Stimulated activated effector memory CD8-positive, alpha-beta T cell treated with anti-CD3 and anti-CD28 coated beads, Interleukin-12 subunit alpha, Interleukin-12 subunit beta, amount 100 ng/mL, for 72 hours (primary cell): ENCODE results near the gene ZNF217.
"Not testable (repeated sequence)": the region's sequence is repeated elsewhere in the genome, so short reads cannot be mapped to it uniquely, and the experiment has no call there.

ENCODE experiments used
- ATAC-seq: fragments of 150-1000 bp; cut with Tn5 transposase; 2 replicates; pipeline ENCODE4 v1.10.0; 2021
- DNase-seq, 2 donors: peaks; one replicate each; pipeline ENCODE4 v3.0.0; 2021 to 2022; ENCODE audit warnings: low spot score in 2 of 2
- H3K27ac Mint-ChIP-seq: one replicate; pipeline ENCODE4 v1.8.0; 2022; ENCODE audit warnings: mild to moderate bottlenecking, mixed read lengths
- H3K36me3 Mint-ChIP-seq: one replicate; pipeline ENCODE4 v1.8.0; 2022; ENCODE audit warnings: mild to moderate bottlenecking, mixed read lengths
- H3K4me1 Mint-ChIP-seq: one replicate; pipeline ENCODE4 v1.8.0; 2022; ENCODE audit warnings: mixed read lengths
- H3K4me3 Mint-ChIP-seq: one replicate; pipeline ENCODE4 v1.8.0; 2022; ENCODE audit warnings: mild to moderate bottlenecking, mixed read lengths
- H3K9me3 Mint-ChIP-seq: one replicate; pipeline ENCODE4 v1.8.0; 2022; ENCODE audit warnings: mixed read lengths

Gene ZNF217

DNA sequence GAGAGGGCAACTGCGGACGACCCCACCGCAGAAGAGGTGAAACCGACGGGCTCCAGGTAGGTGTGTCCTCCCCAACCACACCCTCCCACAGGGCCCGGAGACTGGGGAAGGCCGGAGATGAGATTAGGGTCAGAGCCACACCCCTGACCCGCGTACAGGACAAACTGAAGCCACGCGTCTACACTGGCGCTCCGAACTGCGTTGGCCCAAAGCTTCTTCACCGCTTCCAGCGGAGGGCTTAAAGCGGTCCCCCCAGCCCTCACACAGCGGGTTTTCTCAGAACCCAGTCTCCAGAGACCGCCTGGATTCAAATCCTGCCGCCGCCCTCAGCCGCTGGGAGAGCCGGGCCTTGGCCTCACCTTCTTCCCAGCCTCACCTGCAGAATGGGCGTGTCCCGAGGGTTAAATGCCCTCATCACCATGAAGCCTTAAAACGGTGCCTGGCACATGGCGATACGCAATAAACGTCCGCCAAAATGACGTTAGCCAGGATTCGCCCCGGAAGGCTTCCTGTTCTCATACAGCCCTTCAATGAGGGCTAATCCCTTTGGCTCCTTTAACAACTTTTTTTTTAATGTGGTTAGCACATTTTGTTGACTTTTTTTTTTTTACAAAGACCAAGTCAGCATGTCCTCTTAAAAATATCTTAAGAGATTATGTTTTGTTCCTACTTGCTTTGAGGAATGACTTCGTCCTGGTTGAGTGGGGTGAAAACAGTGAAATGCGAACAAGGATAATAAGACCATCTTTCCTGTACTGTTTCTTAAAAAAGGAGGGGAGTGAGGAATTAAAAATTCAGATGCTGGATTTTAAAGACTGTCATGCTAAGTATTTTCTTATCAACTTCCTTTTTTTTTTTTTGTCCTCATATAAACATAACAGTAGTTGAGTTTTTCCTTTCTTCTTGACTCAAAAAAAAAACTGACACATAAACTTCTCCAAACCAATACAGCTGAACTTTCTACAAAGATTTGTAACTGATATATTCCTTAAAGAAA is 15.1 kb upstream of the ZNF217 start:
- DNase-seq, result no peak
- Mint-ChIP-seq H3K27ac (peak overlapping the region; percentile 96), H3K4me1 (peaks cover 10% of the 10 kb centered on the region), H3K4me3 (peak overlapping the region; percentile 77), H3K9me3 (no peaks in the 10 kb centered on the region), H3K36me3 (peaks cover 19% of the 10 kb centered on the region)
- ATAC-seq, result peak; percentile 54

DNA sequence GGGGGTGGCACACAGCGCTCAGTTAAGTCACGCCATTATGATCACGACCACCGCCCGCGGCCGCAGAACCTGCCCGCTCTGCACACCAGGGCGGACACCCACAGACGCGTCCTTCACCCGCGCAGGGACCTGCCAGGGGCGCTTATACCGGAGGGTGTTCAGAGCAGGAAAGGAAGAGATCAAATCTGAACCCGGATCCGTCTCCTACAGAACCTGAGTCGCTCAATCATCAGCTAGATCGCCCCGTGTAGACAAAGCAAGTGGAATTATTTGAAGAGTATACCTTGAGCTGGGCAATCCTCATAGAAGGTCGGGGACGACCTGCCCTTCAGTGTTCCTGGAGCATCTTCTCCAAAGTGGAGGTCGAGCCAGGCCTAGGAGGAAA is 14.4 kb upstream of the ZNF217 start:
- H3K27ac Mint-ChIP-seq, result peak overlapping the region; percentile 96
- H3K36me3 Mint-ChIP-seq, result peaks cover 19% of the 10 kb centered on the region
- DNase-seq (no peak), ATAC-seq (no peak)
- no peaks in the 10 kb centered on the region for H3K9me3 Mint-ChIP-seq
- peak overlapping the region; percentile 77 for H3K4me3 Mint-ChIP-seq
- peaks cover 10% of the 10 kb centered on the region for H3K4me1 Mint-ChIP-seq

DNA sequence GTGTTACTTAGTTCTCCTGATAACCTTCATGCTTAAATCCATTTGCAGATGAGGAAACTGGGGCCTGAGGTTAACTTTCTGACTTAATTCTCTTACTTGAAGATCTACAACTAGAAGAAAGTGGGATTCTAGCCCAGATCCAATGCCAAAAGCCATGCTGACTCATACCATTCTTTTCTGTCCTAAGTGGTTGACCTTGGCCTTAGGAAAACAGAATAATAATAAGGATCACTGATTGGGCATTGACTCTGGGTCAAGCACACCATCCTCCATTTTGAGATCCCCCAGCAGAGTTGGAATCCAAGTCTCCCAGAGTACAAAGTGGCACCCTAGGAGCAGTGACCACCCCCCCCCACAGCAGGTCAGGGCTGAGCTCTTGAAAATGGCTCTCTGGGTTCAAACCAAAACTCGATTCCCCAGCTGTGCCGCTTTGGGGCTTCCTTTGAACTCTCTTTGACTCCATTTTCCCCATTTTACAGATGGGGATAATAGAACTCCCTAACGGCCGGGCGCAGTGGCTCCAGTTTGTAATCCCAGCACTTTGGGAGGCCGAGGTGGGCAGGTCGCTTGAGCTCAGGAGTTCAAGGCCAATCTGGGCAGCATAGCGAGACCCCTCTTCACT is 12.8 kb upstream of the ZNF217 start:
- Mint-ChIP-seq H3K9me3 (no peaks in the 10 kb centered on the region), H3K4me3 (no peak overlapping the region), H3K4me1 (peaks cover 10% of the 10 kb centered on the region), H3K36me3 (peaks cover 19% of the 10 kb centered on the region), H3K27ac (peak overlapping the region; percentile 50)
- no peak for DNase-seq
- ATAC-seq, result no peak

DNA sequence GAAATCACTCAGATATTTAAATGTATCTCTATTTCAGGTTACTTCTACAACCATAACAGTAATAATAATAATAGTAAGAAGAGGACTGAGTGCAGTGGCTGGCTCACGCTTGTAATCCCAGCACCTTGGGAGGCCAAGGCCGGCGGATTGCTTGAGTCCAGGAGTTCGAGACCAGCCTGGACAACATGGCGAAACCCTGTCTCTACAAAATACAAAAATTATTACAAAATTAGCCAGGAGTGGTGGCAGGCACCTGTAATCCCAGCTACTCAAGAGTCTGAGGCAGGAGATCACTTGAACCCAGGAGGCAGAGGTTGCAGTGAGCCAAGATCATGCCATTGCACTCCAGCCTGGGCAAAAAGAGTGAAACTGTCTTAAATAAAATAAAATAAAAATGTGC is 11.8 kb upstream of the ZNF217 start:
- not testable (repeated sequence) for DNase-seq, ATAC-seq, H3K4me3 Mint-ChIP-seq, H3K9me3 Mint-ChIP-seq
- Mint-ChIP-seq H3K36me3 (peaks cover 19% of the 10 kb centered on the region), H3K27ac (peak overlapping the region; percentile 37), H3K4me1 (peaks cover 16% of the 10 kb centered on the region)

DNA sequence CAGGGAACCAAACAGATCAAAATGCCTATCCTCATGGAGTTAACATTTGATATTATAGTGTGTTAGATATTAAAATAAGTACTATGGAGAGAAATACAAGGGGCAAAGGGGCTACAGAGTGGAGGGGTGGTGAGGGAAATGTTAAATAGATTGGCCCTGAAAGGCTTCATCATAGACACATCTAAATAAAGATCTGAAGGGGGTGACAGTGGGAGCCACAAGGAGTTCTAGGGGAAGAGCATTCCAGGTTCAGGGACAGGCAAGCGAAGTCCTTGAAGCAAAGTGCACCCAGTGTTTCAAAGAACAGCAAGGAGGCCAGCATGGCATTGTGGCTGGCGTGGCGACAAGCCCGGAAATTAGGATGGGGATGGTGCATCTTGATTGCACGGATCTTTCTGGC is 11.2 kb upstream of the ZNF217 start:
- Mint-ChIP-seq H3K36me3 (peaks cover 19% of the 10 kb centered on the region), H3K4me1 (peaks cover 16% of the 10 kb centered on the region), H3K27ac (peak overlapping the region; percentile 37)
- ATAC-seq, H3K9me3 Mint-ChIP-seq, DNase-seq, H3K4me3 Mint-ChIP-seq: not testable (repeated sequence)

DNA sequence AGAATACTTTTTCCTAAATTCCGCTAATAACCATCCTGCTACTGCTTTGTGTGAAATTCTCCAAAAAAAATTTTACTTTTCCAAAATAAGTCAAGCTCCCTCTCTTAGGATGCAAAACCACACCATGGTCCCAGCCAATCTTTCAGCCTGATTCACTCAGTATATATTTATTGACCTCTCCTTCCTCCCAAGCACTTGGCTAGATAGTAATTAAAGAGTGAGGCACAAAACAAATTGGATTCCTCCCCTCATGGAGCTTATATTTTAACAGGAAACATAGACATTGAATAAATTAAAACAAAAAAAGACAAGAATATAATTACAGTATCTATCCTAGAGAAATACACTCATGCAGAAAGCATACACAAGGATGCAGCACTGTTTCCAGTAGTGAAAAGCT is 9.0 kb upstream of the ZNF217 start:
- Mint-ChIP-seq H3K4me1 (peaks cover 23% of the 10 kb centered on the region), H3K9me3 (no peaks in the 10 kb centered on the region)

DNA sequence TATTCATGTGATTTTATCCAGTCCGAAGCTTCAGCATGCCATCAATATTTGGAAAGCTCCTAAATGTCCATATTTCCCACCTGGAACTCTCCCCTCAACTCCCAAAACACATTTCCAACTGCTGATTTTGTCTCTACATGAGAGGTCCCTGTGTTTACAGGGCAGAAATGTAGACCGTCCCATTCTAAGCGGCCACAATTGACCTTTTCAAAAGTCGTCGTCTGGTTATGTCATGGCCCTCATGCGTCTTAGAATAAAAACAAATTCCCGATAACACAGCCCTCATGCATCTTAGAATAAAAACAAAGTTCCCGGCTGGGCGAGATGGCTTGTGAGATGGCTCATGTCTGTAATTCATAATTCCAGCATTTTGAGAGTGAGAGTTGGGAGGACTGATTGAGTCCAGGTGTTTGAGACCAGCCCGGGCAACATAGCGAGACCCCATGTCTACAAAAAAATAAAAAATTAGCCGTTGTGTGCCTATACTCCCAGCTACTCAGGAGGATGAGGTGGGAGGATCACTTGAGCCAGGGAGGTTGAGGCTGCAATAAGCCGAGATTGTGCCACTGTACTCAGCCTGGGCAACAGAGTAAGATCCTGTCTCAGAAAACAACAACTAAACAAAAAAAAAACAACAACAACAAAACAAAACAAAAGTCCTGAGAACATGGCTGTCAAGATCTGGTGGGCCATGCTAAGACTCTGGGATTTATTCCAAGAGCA is 6.4 kb upstream of the ZNF217 start:
- no peaks in the 10 kb centered on the region for H3K9me3 Mint-ChIP-seq
- H3K4me1 Mint-ChIP-seq, result peaks cover 37% of the 10 kb centered on the region
- H3K27ac Mint-ChIP-seq, result peak overlapping the region; percentile 18
- H3K4me3 Mint-ChIP-seq, result no peak overlapping the region
- DNase-seq (no peak), ATAC-seq (no peak)
- H3K36me3 Mint-ChIP-seq, result peaks cover 3% of the 10 kb centered on the region

More for the DNA sequence above, 9.0 kb upstream of the ZNF217 start:
- H3K4me3 Mint-ChIP-seq, result no peak overlapping the region
- DNase-seq (no peak), ATAC-seq (no peak)
- H3K27ac Mint-ChIP-seq, result no peak overlapping the region
- no peaks in the 10 kb centered on the region for H3K36me3 Mint-ChIP-seq

DNA sequence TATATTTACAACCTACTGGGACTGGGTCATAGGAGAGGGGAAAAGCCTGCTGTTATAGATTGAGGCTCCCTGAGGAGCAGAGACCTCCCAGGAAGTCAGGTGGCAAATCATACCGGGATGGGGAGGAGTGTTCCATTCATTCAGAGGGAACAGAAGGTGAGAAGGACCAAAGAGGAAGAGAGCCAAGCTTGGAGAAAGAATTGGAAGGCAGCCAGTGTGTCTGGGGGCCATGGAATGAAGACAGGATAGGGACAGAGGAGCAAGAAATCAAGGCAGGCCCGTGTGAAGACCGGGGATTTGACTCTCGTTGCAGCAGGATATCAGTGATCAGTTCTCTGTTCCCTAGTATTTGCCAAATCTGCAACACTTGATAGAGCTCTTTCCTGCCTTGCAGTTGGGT is 5.7 kb upstream of the ZNF217 start:
- Mint-ChIP-seq H3K4me3 (peak overlapping the region; percentile 25), H3K9me3 (no peaks in the 10 kb centered on the region), H3K4me1 (peaks cover 39% of the 10 kb centered on the region), H3K27ac (peak overlapping the region; percentile 81), H3K36me3 (peaks cover 8% of the 10 kb centered on the region)
- DNase-seq (no peak), ATAC-seq (no peak)

DNA sequence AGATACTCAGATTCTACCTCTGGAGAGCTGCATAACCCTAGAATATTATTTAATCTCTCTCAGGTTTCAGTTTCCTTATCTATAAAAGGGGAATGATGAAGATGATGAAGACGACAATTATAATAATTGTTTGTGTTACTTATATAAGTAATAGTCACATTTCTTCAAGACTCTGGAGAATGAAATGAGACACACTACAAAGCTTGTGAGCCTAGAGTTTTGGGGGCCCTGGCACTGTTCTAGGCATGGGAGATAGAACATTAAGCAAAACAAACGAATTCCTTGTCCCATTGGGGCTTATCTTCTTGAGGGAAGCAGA is 5.4 kb upstream of the ZNF217 start:
- DNase-seq (no peak), ATAC-seq (no peak)
- H3K36me3 Mint-ChIP-seq, result peaks cover 8% of the 10 kb centered on the region
- peak overlapping the region; percentile 81 for H3K27ac Mint-ChIP-seq
- peak overlapping the region; percentile 25 for H3K4me3 Mint-ChIP-seq
- peaks cover 39% of the 10 kb centered on the region for H3K4me1 Mint-ChIP-seq
- H3K9me3 Mint-ChIP-seq, result no peaks in the 10 kb centered on the region

DNA sequence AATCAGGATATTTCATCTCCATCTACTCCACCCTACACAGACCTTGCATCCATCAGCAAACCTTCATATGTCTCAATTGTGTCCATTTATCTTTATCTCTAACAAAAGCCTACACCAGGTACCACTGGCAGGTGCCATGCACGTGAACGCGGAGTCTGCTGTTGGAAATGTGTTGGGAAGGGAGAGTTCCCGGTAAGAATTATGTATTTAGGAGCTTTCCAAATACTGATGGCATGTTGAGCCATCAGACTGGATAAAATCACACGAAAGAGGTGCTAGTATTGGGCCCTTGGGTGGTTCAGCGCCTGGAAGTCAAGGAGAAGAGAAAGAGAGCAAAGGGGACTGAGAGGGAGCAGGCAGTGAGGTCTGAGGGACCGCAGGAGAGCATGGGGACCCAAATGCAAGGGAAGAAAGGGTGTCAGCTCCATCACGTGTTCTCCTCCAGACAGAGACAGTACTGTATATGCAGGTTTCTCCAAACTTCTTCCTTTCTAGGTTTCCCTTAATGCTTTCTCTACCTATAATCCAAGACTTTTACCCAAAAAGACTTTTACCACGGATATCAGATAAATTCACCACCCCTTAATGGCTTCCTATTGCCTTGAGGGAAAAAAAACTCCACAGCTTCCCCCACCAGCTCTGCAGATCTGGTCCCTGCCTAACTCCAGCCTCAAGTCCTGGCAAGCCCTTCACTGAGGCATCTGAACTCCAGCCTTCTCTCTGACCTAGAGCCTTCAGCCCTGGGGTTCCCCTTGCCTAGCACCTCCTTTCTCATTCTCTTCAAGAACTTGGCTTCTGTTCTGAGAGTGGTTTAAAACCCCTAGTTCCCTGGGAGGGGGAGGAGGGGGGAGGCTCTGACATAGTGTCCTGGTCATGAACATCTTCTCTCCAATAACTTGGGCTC is 4.8 kb upstream of the ZNF217 start:
- H3K27ac Mint-ChIP-seq, result peak overlapping the region; percentile 81
- peaks cover 8% of the 10 kb centered on the region for H3K36me3 Mint-ChIP-seq
- H3K9me3 Mint-ChIP-seq, result no peaks in the 10 kb centered on the region
- H3K4me3 Mint-ChIP-seq, result peak overlapping the region; percentile 25
- DNase-seq (no peak), ATAC-seq (peak; percentile 19)
- peaks cover 39% of the 10 kb centered on the region for H3K4me1 Mint-ChIP-seq

DNA sequence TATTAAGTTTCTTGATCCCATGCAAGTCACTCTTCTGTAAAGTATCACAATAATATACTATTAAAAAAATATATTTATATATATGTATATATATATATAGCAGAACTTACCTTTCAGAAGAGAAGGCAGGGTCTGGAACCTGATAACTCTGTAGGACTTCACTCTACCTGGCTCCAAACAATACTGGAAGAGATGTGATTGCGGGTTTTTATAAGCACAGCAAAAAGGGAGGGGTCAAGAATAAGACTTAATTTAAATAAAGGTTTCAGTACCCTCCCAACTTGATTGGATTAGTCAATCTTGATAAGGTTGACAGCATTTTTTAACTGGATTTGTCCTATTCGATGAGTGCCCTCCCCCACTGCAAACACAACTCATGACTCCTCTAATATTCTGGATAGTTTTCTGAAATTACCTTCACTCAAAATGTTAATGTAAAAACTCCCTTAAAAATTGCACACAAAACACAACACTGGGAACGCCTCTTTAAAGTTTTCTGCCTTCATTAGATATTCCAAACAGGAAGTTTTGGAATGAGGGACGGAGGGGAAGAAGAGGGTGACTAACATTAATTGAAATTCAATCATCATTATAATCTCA is 4.0 kb upstream of the ZNF217 start:
- H3K36me3 Mint-ChIP-seq, result peaks cover 12% of the 10 kb centered on the region

DNA sequence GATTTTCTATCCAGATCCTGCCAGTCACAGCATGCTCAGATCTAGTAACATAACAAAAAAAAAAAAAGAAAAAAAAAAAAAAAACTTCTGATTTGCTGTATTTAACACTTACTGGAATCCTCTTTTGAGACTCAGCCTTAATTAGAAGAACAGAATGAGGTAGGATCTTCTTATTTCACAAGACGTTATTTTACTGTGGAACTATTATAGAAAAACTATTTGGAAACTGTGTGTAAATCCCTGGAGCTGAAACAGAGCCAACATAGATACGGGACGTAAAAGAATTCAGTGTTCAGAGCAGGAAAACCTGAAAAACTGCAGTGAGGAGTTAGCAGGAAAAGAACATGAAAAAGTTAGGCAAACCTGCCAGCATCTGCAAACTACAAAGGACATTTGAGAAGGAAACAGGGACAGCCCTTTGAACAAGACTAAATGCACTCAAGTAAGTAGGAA is 3.4 kb upstream of the ZNF217 start:
- ATAC-seq (no peak), DNase-seq (no peak)
- Mint-ChIP-seq H3K4me1 (peaks cover 39% of the 10 kb centered on the region), H3K27ac (peak overlapping the region; percentile 76), H3K4me3 (peak overlapping the region; percentile 69), H3K9me3 (no peaks in the 10 kb centered on the region), H3K36me3 (peaks cover 17% of the 10 kb centered on the region)

More for the DNA sequence above, 4.0 kb upstream of the ZNF217 start:
- Mint-ChIP-seq H3K27ac (peak overlapping the region; percentile 81), H3K4me3 (no peak overlapping the region), H3K9me3 (no peaks in the 10 kb centered on the region), H3K4me1 (peaks cover 39% of the 10 kb centered on the region)
- DNase-seq (no peak), ATAC-seq (no peak)

DNA sequence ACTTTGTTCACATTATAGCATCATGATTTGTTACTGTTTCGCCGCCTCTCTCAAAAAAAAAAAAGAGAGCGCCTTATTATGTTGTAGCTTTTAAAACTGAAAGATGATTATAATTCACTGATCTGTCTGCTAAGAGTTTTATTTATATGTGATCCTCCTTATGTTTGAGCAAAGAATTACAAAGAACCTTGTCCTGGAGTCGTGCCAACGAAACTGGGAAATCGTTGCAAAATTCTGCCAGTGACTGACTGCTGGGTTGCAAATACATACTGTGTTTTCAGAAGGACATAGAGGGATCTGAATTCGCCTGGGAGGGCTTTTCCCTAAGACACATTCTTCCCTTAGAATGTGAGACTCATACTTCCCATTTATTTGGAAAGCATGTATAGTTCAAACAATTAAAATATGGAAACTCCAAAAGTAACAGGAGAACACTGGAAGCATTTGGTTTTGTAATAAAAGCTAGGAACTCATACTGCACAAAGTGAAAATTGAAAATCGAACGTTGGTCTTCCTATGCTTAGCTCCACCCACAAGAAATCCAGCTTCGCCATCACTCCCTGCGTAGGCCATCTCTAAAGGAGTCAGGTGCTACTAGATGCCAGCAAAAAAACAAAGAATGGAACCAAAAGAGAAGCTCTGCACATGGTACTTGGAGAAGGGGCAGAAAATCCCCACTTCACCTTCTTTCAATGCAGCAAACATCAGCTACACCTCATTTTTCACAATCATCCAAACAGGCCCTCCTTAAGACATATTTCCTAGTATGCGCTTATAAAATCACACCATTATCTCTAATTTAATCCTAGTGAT is 2.8 kb upstream of the ZNF217 start:
- ATAC-seq, DNase-seq, H3K9me3 Mint-ChIP-seq: not testable (repeated sequence)
- Mint-ChIP-seq H3K4me1 (peaks cover 39% of the 10 kb centered on the region), H3K4me3 (peak overlapping the region; percentile 69), H3K27ac (peak overlapping the region; percentile 76), H3K36me3 (peaks cover 24% of the 10 kb centered on the region)
